IMR-90 (cell line): ENCODE data around the gene CDK5R1.

Experiments
- CTCF ChIP-seq: conservative IDR thresholded peaks from 2 replicates; pipeline ENCODE4 v1.5.1; 2012; ENCODE audit warnings: mild to moderate bottlenecking, low read depth, low read length, improper control_type of control experiment
- MAZ ChIP-seq: IDR thresholded peaks from 2 replicates; pipeline ENCODE4 v1.6.1; 2012; ENCODE audit warnings: low read depth, mild to moderate bottlenecking, low read length, improper control_type of control experiment, moderate library complexity, borderline replicate concordance
- MXI1 ChIP-seq: IDR thresholded peaks from 2 replicates; pipeline ENCODE4 v1.6.1; 2012; ENCODE audit warnings: low read depth, mild to moderate bottlenecking, low read length, moderate library complexity, borderline replicate concordance
- POLR2A ChIP-seq: IDR thresholded peaks from 2 replicates; pipeline ENCODE4 v1.6.1; 2012; ENCODE audit warnings: mild to moderate bottlenecking, low read depth, low read length
- RFX5 ChIP-seq: IDR thresholded peaks from 2 replicates; pipeline ENCODE4 v1.8.0; 2012; ENCODE audit warnings: low read depth, mild to moderate bottlenecking, low read length, moderate library complexity
- USF2 ChIP-seq: fragments of 150-350 bp; IDR thresholded peaks from 2 replicates; pipeline ENCODE4 v1.6.1; 2017; ENCODE audit warnings: mild to moderate bottlenecking, antibody characterized with exemption, low read length, low read depth

- TF ChIP-seq CTCF (no peak), MAZ (no peak), RFX5 (no peak), POLR2A (no peak), MXI1 (no peak), USF2 (no peak)
Observed at GRCh38 chr17:32467949-32468348, 18.8 kb upstream of the CDK5R1 start.
